Activated CD8-positive, alpha-beta memory T cell treated with anti-CD3 and anti-CD28 coated beads, Interleukin-2, amount 50 U/mL, for 24 hours (primary cell): Measurements from ENCODE around the gene TRPV5.

ENCODE experiments used
- DNase-seq: peaks from one replicate; pipeline ENCODE4 v3.0.0-alpha.2; 2020; ENCODE audit errors: extremely low read depth

Gene TRPV5

DNA sequence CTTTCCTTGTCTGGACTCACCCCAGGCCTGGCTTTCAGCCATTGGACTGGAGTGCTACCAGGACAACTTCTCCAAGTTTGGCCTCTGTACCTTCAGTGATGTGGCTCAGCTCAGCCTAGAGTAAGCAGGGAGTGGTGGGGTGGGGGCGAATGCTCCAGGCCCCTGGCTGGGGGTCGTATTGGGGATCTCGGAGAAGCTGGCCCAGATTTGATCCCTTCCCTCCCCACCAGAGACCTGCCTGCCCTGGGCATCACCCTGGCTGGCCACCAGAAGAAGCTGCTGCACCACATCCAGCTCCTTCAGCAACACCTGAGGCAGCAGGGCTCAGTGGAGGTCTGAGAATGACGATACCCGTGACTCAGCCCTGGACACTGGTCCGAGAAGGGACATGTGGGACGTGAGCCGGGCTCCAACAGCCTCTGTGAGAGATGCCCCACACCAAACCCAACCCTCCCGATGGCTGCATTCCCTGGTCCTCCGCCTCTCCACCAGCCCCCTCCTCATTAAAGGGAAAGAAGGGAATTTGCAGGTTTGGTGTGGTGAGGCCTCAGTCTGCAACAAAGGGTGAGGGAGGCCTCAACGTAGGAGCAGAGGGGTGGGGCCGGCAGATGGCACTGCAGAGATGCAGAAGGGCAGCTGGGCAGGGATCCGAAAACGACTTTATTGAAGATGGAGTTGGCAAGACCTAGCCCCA, 62.8 kb downstream of the TRPV5 start:
- no peak for DNase-seq

DNA sequence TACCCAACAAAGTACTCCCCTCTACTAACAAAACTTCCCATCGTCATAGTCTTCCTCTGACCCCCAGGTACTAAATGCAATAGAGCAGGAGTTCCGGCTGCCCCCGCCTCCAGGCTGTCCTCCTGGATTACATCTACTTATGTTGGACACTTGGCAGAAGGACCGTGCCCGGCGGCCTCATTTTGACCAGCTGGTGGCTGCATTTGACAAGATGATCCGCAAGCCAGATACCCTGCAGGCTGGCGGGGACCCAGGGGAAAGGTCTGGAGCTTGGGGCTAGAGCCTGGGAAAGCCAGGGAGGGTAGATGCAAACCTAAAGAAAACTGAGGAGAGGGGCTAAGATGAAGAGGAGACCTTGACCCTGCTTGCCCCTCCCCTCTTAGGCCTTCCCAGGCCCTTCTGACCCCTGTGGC, 63.4 kb downstream of the TRPV5 start:
- DNase-seq = no peak

DNA sequence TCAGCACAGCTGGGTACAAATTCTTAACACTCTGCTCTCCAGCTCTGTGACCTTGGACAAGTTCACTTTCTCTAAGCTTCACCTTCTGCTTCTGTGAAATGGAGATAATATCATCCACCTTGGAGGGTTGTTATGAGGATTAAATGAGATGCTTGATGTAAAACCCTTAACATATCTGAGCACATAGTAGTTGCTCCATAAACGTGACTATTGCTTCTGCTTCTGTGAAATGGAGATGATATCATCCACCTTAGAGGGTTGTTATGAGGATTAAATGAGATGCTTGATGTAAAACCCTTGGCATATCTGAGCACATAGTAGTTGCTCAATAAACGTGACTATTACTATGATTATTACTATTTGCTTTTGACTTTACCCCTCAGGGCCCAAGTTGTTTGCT, 64.1 kb downstream of the TRPV5 start:
- DNase-seq = no peak

DNA sequence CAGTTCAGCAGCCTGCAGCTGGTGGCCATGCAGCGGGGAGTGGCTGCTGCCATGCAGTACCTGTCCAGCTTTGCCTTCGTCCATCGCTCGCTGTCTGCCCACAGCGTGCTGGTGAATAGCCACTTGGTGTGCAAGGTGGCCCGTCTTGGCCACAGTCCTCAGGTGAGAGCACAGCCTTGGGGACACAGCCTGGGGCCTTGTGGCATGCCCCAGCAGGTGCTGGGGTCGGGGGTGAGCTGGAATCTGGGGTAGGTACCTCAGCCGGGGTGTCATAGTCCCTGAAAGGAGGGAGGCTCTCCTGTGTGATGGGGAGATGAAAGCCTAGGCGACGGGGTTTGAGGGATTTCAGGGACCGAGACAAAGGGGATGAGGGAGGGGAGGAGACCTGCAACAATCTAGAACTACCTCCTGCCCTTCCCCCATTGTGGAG, 64.5 kb downstream of the TRPV5 start:
- DNase-seq = no peak

GRCh38 chr7:142868188-142868985, 65.2 kb downstream of the TRPV5 start:
- DNase-seq = no peak

DNA sequence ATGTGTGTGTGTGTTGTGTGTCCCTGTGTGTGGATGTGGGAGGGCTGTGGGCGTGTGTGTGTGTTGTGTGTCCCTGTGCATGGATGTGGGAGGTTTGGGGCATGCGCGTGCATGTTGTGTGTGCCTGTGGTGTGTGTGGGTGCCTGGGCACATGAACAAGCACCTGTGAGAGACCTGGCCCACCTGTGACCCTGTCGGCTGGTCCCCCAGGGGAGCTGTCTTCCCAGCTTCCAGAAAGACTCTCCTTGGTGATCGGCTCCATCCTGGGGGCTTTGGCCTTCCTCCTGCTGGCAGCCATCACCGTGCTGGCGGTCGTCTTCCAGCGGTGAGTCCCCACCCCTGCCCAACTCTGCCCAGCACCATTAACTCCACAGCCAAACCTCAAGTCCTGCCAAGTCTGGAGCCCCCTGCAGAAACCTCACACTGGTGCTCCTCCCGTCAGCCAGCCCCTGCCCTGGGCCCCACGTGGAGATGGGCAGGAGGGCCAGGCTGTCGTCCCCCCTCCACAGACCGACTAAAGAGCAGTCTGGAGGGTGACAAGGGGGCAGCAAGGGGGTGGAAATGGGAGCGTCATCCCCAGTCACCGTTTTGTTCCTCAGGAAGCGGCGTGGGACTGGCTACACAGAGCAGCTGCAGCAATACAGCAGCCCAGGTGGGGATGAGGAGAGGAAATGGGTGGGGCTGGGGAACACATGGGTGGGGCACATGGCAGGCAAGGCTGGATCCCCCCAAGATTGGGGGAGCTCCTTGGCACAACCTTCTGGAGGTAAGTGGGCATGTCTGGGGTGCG, 66.0 kb downstream of the TRPV5 start:
- no peak for DNase-seq

DNA sequence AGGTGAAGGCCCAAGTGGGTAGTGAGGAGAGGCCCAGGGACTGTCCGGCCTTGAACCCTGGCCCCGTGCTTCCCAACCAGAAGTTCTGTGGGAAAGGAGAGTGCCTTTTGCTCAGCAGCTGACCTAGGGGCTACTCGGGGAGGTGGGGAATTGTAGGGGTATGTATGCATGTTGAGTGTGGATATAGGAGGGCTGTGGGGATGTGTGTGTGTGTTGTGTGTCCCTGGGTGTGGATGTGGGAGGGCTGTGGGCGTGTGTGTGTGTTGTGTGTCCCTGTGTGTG, 66.5 kb downstream of the TRPV5 start:
- DNase-seq = no peak

DNA sequence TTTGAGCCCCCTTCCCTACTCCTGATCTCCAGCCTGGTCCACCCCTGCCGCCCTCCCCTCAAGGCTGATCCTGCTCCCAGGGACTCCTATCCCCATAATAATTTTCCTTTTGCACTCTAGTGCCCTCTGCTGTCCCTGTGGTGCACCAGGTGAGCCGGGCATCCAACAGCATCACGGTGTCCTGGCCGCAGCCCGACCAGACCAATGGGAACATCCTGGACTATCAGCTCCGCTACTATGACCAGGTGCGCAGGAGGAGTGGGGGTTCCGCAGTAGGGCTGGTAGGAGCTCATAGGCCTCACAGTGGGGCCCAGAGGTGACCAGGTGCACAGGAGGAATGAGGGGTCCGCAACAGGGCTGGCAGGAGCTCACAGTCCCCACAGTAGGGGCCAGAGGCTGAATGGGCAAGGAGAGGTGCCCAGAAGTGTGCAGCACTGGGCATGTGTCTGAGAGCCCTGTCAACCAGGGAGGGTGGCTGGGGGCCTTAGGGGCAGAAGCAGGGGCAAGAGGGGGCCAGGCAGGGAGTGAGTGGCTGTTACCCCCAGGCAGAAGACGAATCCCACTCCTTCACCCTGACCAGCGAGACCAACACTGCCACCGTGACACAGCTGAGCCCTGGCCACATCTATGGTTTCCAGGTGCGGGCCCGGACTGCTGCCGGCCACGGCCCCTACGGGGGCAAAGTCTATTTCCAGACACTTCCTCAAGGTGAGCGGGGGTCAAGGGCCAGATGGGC, 67.0 kb downstream of the TRPV5 start:
- no peak for DNase-seq

- DNase-seq = no peak
These were observed 67.8 kb downstream of the TRPV5 start for GRCh38 chr7:142865766-142866165.

GRCh38 chr7:142864980-142865747, 68.4 kb downstream of the TRPV5 start:
- no peak for DNase-seq

GRCh38 chr7:142863891-142864685, 69.5 kb downstream of the TRPV5 start:
- DNase-seq = no peak

DNA sequence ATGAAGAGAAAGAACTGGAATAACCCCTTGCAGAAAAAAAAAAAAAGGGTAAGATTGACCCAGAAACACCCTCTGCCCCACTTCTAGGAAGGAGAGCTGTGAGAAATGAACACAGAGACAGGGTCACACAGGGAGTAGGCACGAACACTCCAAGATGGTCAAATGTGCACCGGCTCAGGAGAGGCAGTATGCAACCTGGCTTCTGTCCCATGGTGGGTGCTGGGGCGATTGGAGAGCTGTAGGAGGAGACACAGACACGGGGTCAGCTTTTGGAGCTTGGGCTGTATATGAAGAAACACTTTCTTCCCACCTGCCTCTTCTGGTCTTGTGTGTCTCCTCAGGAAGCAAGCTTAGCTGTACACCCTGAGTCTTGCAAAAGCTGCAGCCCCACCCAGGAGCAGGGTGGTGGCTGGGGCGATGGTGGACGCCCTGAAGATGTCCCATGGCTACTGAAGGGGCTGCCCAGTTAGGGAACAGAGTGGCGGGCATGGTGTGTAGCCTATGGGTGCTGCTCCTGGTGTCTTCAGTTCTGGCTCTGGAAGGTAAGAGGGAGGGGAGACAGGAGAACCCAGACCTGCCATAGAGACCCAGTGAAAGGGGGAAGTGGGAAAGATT, 70.7 kb downstream of the TRPV5 start:
- DNase-seq = no peak

- DNase-seq = no peak
These were observed 71.2 kb downstream of the TRPV5 start for GRCh38 chr7:142862351-142862750.

DNA sequence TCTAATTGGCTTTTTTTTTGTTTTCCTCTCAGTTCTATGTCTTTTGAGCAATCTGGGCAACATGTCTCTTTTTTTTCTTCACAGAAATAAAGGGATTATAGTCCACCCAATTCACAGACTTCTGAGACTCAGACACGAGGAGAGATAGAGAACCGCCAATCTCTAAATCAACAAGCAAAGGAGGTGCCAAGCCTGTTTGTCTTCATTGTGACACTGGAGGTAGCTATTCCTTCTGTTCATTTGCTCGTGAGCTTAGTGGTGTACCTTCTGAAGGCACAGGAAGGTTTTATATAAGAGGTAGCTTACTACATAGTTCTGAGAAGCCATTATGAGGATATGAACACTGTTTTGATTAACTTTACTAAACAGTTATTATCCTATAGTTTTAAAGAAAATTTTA, 72.6 kb downstream of the TRPV5 start:
- DNase-seq = no peak

- DNase-seq = no peak
These were observed 73.7 kb downstream of the TRPV5 start for GRCh38 chr7:142859829-142860228.

DNA sequence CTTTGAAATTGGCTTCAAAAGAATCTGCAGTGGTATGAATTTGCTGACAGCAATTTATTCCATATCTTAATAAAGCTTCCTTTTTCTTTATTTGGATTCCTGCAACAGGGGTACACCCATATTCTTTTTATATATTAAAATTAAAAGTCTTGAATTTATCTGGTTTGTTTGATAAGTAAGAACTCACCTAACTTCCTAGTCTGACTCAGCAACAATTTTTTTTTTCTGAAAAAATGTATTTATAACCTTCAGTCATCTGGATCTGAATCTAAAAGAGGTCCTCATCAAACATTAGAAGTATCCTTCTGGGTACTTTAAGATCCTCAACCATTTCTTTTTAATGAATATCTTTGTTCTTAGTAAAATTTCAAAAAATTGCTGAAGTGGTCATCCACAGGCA, 74.1 kb downstream of the TRPV5 start:
- no peak for DNase-seq
